WTC11 (cell line): Measurements from ENCODE around the gene COPB2.

Source experiments
- CREB1 ChIP-seq: sonication (generic); formaldehyde crosslinking; IDR thresholded peaks from 2 replicates; pipeline ENCODE4 v1.8.0; 2023; ENCODE audit warnings: mild to moderate bottlenecking, missing genetic modification reagents
- CTCF ChIP-seq: fragments of 200-600 bp; IDR thresholded peaks from 2 replicates; pipeline ENCODE4 v1.8.0; 2022; ENCODE audit warnings: antibody characterized with exemption
- ESRRA ChIP-seq: sonication (generic); formaldehyde crosslinking; IDR thresholded peaks from 2 replicates; pipeline ENCODE4 v1.8.1; 2022; ENCODE audit warnings: mild to moderate bottlenecking, missing genetic modification reagents, borderline replicate concordance
- IRF2 ChIP-seq: sonication (generic); formaldehyde crosslinking; IDR thresholded peaks from 2 replicates; pipeline ENCODE4 v1.8.0; 2022; ENCODE audit warnings: low read depth, missing genetic modification reagents, borderline replicate concordance
- NFE2L1 ChIP-seq: sonication (generic); formaldehyde crosslinking; IDR thresholded peaks from 2 replicates; pipeline ENCODE4 v1.8.1; 2023; ENCODE audit warnings: missing genetic modification reagents
- USF1 ChIP-seq: sonication (generic); formaldehyde crosslinking; IDR thresholded peaks from 2 replicates; pipeline ENCODE4 v1.8.0; 2022; ENCODE audit warnings: mild to moderate bottlenecking, missing genetic modification reagents
- ZNF121 ChIP-seq: sonication (generic); formaldehyde crosslinking; IDR thresholded peaks from 2 replicates; pipeline ENCODE4 v1.8.0; 2023; ENCODE audit warnings: missing genetic modification reagents
- ZNF138 ChIP-seq: sonication (generic); formaldehyde crosslinking; conservative IDR thresholded peaks from 2 replicates; pipeline ENCODE4 v1.8.1; 2022; ENCODE audit warnings: mild to moderate bottlenecking, moderate library complexity, missing genetic modification reagents
- ZNF263 ChIP-seq: sonication (generic); formaldehyde crosslinking; IDR thresholded peaks from 2 replicates; pipeline ENCODE4 v1.8.1; 2022; ENCODE audit warnings: low read depth, mild to moderate bottlenecking, moderate library complexity, missing genetic modification reagents
- TF ChIP-seq, protein P1 (sequence below): sonication (generic); formaldehyde crosslinking; IDR thresholded peaks from 2 replicates; pipeline ENCODE4 v1.8.0; 2023; ENCODE audit warnings: missing genetic modification reagents
- TF ChIP-seq, protein P2 (sequence below): sonication (generic); formaldehyde crosslinking; IDR thresholded peaks from 2 replicates; pipeline ENCODE4 v1.8.1; 2023; ENCODE audit warnings: mild to moderate bottlenecking, missing genetic modification reagents

GRCh38 chr3:139327861-139328260, 61.6 kb downstream of the COPB2 start:
- no peak for TF ChIP-seq IRF2
- no peak for TF ChIP-seq ESRRA (CRISPR knock-in tag)
- TF ChIP-seq CTCF: no peak
- TF ChIP-seq ZNF121 (CRISPR knock-in tag): no peak
- no peak for TF ChIP-seq CREB1
- TF ChIP-seq, protein P1, sequence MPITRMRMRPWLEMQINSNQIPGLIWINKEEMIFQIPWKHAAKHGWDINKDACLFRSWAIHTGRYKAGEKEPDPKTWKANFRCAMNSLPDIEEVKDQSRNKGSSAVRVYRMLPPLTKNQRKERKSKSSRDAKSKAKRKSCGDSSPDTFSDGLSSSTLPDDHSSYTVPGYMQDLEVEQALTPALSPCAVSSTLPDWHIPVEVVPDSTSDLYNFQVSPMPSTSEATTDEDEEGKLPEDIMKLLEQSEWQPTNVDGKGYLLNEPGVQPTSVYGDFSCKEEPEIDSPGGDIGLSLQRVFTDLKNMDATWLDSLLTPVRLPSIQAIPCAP (CRISPR knock-in tag): no peak
- no peak for TF ChIP-seq USF1 (CRISPR knock-in tag)
- no peak for TF ChIP-seq ZNF138 (CRISPR knock-in tag)
- TF ChIP-seq ZNF263: no peak
- TF ChIP-seq, protein P2, sequence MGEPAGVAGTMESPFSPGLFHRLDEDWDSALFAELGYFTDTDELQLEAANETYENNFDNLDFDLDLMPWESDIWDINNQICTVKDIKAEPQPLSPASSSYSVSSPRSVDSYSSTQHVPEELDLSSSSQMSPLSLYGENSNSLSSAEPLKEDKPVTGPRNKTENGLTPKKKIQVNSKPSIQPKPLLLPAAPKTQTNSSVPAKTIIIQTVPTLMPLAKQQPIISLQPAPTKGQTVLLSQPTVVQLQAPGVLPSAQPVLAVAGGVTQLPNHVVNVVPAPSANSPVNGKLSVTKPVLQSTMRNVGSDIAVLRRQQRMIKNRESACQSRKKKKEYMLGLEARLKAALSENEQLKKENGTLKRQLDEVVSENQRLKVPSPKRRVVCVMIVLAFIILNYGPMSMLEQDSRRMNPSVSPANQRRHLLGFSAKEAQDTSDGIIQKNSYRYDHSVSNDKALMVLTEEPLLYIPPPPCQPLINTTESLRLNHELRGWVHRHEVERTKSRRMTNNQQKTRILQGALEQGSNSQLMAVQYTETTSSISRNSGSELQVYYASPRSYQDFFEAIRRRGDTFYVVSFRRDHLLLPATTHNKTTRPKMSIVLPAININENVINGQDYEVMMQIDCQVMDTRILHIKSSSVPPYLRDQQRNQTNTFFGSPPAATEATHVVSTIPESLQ (CRISPR knock-in tag): no peak
- no peak for TF ChIP-seq NFE2L1 (CRISPR knock-in tag)
